CD14-positive monocyte (primary cell): ENCODE results near the gene TOP2B. TPM values are rescaled to one million over a fixed set of nuclear protein-coding genes. Genes with fewer than 3 reads are reported as not detected.

Experiments
- DNase-seq, 3 donors: peaks; one replicate each; pipeline ENCODE4 v3.0.0-alpha.2; 2011 to 2022
- H2AFZ ChIP-seq: 2 replicates; pipeline ENCODE4 v1.6.0; 2012; ENCODE audit warnings: mild to moderate bottlenecking, low read depth, low read length, inconsistent platforms; ENCODE audit not compliant: insufficient read depth, poor library complexity, severe bottlenecking
- H3K27ac ChIP-seq, 2 donors: 1 replicate in 1 of 2; 2 replicates in 1 of 2; pipeline ENCODE4 v1.5.1; 2012 to 2013; ENCODE audit warnings: low read length in 2 of 2, control low read depth in 1 of 2, inconsistent platforms in 1 of 2, low read depth in 1 of 2, mild to moderate bottlenecking in 1 of 2
- H3K27me3 ChIP-seq, 2 donors: one replicate each; pipeline versions ENCODE4 v1.6.0 to v1.6.1; 2011 to 2013; ENCODE audit warnings: low read length in 2 of 2; ENCODE audit not compliant: control insufficient read depth in 2 of 2, insufficient read depth in 2 of 2
- H3K36me3 ChIP-seq, 2 donors: replicated peaks in 1 of 2; 1 replicate in 1 of 2; 2 replicates in 1 of 2; pipeline versions ENCODE4 v1.5.1 to v1.6.1; 2012 to 2013; ENCODE audit warnings: low read length in 2 of 2, control low read depth in 1 of 2, inconsistent platforms in 1 of 2, mild to moderate bottlenecking in 1 of 2; ENCODE audit not compliant: insufficient read depth in 2 of 2, control insufficient read depth in 1 of 2
- H3K4me1 ChIP-seq, 2 donors: 1 replicate in 1 of 2; 2 replicates in 1 of 2; pipeline versions ENCODE4 v1.5.1 to v1.6.1; 2012 to 2013; ENCODE audit warnings: low read length in 2 of 2, control low read depth in 1 of 2, inconsistent platforms in 1 of 2, mild to moderate bottlenecking in 1 of 2, moderate library complexity in 1 of 2; ENCODE audit not compliant: insufficient read depth in 2 of 2, control insufficient read depth in 1 of 2
- H3K4me2 ChIP-seq: replicated peaks from 2 replicates; pipeline ENCODE3; 2012; ENCODE audit warnings: low read length, moderate library complexity, mild to moderate bottlenecking; ENCODE audit not compliant: poor library complexity, severe bottlenecking; ENCODE audit errors: extremely low read depth
- H3K4me3 ChIP-seq, 3 experiments: fragments of 200-600 bp in 1 of 3; sonication (generic) in 1 of 3; replicated peaks in 1 of 3; 1 replicate in 2 of 3; 2 replicates in 1 of 3; pipeline ENCODE4 v1.5.1; 2011 to 2013; ENCODE audit warnings: low read length in 3 of 3, mild to moderate bottlenecking in 3 of 3, control low read depth in 2 of 3, low read depth in 2 of 3, inconsistent platforms in 1 of 3, moderate library complexity in 1 of 3
- H3K79me2 ChIP-seq: 2 replicates; pipeline ENCODE4 v1.6.0; 2012; ENCODE audit warnings: mild to moderate bottlenecking, control low read depth, inconsistent platforms, low read length, moderate library complexity; ENCODE audit not compliant: insufficient read depth
- H3K9ac ChIP-seq: 2 replicates; pipeline ENCODE4 v1.6.0; 2017; ENCODE audit warnings: low read length, mild to moderate bottlenecking; ENCODE audit not compliant: insufficient read depth, poor library complexity, severe bottlenecking
- H3K9me3 ChIP-seq, 2 donors: replicated peaks in 1 of 2; 1 replicate in 1 of 2; 2 replicates in 1 of 2; pipeline versions ENCODE4 v1.5.1 to v1.6.1; 2012 to 2013; ENCODE audit warnings: low read length in 2 of 2, control low read depth in 1 of 2; ENCODE audit not compliant: control insufficient read depth in 1 of 2, insufficient read depth in 1 of 2
- H4K20me1 ChIP-seq: 2 replicates; pipeline ENCODE4 v1.6.0; 2012; ENCODE audit warnings: mild to moderate bottlenecking, low read length, control low read depth, moderate library complexity; ENCODE audit not compliant: insufficient read depth
- H3K27ac Mint-ChIP-seq, 7 donors: one replicate each; pipeline ENCODE4 v1.8.0; 2020; ENCODE audit warnings: mild to moderate bottlenecking in 7 of 7, mixed read lengths in 7 of 7, moderate library complexity in 6 of 7, inconsistent platforms in 2 of 7
- H3K27me3 Mint-ChIP-seq, 3 donors: one replicate each; pipeline ENCODE4 v1.8.0; 2021 to 2022; ENCODE audit warnings: low read depth in 3 of 3, mild to moderate bottlenecking in 3 of 3, mixed read lengths in 3 of 3, moderate library complexity in 3 of 3, inconsistent platforms in 1 of 3
- H3K36me3 Mint-ChIP-seq, 2 donors: one replicate each; pipeline ENCODE4 v1.8.0; 2020; ENCODE audit warnings: mixed read lengths in 2 of 2, inconsistent platforms in 1 of 2, mild to moderate bottlenecking in 1 of 2
- H3K4me1 Mint-ChIP-seq: one replicate; pipeline ENCODE4 v1.8.0; 2020; ENCODE audit warnings: mild to moderate bottlenecking, mixed read lengths
- H3K4me3 Mint-ChIP-seq, 2 donors: one replicate each; pipeline ENCODE4 v1.8.0; 2020; ENCODE audit warnings: mild to moderate bottlenecking in 2 of 2, mixed read lengths in 2 of 2, moderate library complexity in 1 of 2
- H3K9me3 Mint-ChIP-seq, 7 donors: one replicate each; pipeline ENCODE4 v1.8.0; 2020 to 2022; ENCODE audit warnings: mixed read lengths in 7 of 7, mild to moderate bottlenecking in 6 of 7, moderate library complexity in 6 of 7, inconsistent platforms in 2 of 7
- CTCF ChIP-seq: fragments of 200-600 bp; IDR thresholded peaks from one replicate; pipeline ENCODE4 v1.8.0; 2022; ENCODE audit warnings: antibody characterized with exemption, mild to moderate bottlenecking
- WGBS: methylation state at CpG from one replicate; pipeline ENCODE4 v1.1.5; 2013; ENCODE audit warnings: missing lambda C conversion rate; ENCODE audit not compliant: insufficient coverage; 5-methylcytosine and 5-hydroxymethylcytosine counted together
- intact Hi-C, 2 donors: fragments of 100-400 bp; cut with micrococcal nuclease; formaldehyde crosslinking; loops; one replicate each; pipeline versions ENCODE4 v1.15.0 to v1.15.1; 2023
- polyA plus RNA-seq, 3 donors: library from polyadenylated mRNA; depleted of rRNA in 1 of 3; unstranded in 2 of 3; stranded (reverse) in 1 of 3; fragments of 300-500 nt in 2 of 3; fragments of >200 nt in 1 of 3; fragmentation: Illumina TruSeq in 2 of 3; gene quantifications; 1 replicate in 2 of 3; 2 replicates in 1 of 3; pipeline ENCODE4 v1.2.3, GENCODE V29; 2012 to 2021

Gene TOP2B
- polyA plus RNA-seq, 3 donors: 21.4 to 27.0 (median 26.1) TPM

GRCh38 chr3:25558121-25558520 lies 106.6 kb downstream of the TOP2B start:
- Mint-ChIP-seq H3K4me3 (no peak overlapping the region), H3K36me3 (no peaks in the 10 kb centered on the region), H3K27ac (no peak overlapping the region), H3K27me3 (peaks cover 0 to 2% (median 0%) of the 10 kb centered on the region in 3 donors), H3K9me3 (peaks cover 0 to 2% (median 0%) of the 10 kb centered on the region in 7 donors), H3K4me1 (no peaks in the 10 kb centered on the region)
- Histone ChIP-seq H4K20me1 (no peaks in the 10 kb centered on the region), H3K4me3 (no peak overlapping the region), H3K4me2 (no peak overlapping the region), H3K79me2 (no peaks in the 10 kb centered on the region), H3K27me3 (no peaks in the 10 kb centered on the region), H3K9me3 (no peaks in the 10 kb centered on the region), H3K4me1 (no peaks in the 10 kb centered on the region), H2AFZ (no peak overlapping the region), H3K27ac (no peak overlapping the region), H3K36me3 (no peaks in the 10 kb centered on the region), H3K9ac (no peak overlapping the region)
- 84% methylated on average over 5 of the region's 5 CpGs for WGBS
- intact Hi-C loops: no loop called here
- no peak for TF ChIP-seq CTCF
- DNase-seq: no peak

- no peak overlapping the region for H3K4me2 ChIP-seq
- H3K4me1 ChIP-seq: no peaks in the 10 kb centered on the region
- Mint-ChIP-seq H3K4me3 (no peak overlapping the region), H3K36me3 (no peaks in the 10 kb centered on the region), H3K9me3 (peaks cover 0 to 3% (median 0%) of the 10 kb centered on the region in 7 donors), H3K27me3 (peaks cover 0 to 2% (median 0%) of the 10 kb centered on the region in 3 donors), H3K4me1 (no peaks in the 10 kb centered on the region), H3K27ac (no peak overlapping the region)
- no peak overlapping the region for H3K27ac ChIP-seq
- no peak for TF ChIP-seq CTCF
- no peak overlapping the region for H3K9ac ChIP-seq
- no peaks in the 10 kb centered on the region for H3K27me3 ChIP-seq
- no peak overlapping the region for H2AFZ ChIP-seq
- H3K79me2 ChIP-seq: no peaks in the 10 kb centered on the region
- H3K4me3 ChIP-seq: no peak overlapping the region
- H4K20me1 ChIP-seq: no peaks in the 10 kb centered on the region
- no peaks in the 10 kb centered on the region for H3K9me3 ChIP-seq
- intact Hi-C loops: no loop called here
- WGBS: 89% methylated on average over 1 of the region's 3 CpGs
- DNase-seq: no peak
- H3K36me3 ChIP-seq: no peaks in the 10 kb centered on the region
Observed at GRCh38 chr3:25557694-25558093, 107.0 kb downstream of the TOP2B start.
